Sigmoid colon (tissue), 7 donors: ENCODE results near the gene NAGPA. TPM values are rescaled to one million over a fixed set of nuclear protein-coding genes. Genes with fewer than 3 reads are reported as not detected.

Experiments
- DNase-seq: peaks from one replicate; pipeline ENCODE4 v3.0.0-alpha.2; 2019
- H3K27ac ChIP-seq, 4 donors: fragments of 200-600 bp; sonication (generic); one replicate each; pipeline ENCODE4 v1.5.1; 2016 to 2019; ENCODE audit warnings: mild to moderate bottlenecking in 1 of 4
- H3K27me3 ChIP-seq, 3 donors: fragments of 200-600 bp; sonication (generic); one replicate each; pipeline ENCODE4 v1.5.1; 2019; ENCODE audit warnings: mild to moderate bottlenecking in 1 of 3
- H3K36me3 ChIP-seq, 4 donors: fragments of 200-600 bp; sonication (generic); one replicate each; pipeline ENCODE4 v1.5.1; 2016 to 2019
- H3K4me1 ChIP-seq, 4 donors: fragments of 200-600 bp; sonication (generic); one replicate each; pipeline ENCODE4 v1.5.1; 2017 to 2019
- H3K4me3 ChIP-seq, 4 donors: fragments of 200-600 bp; sonication (generic); one replicate each; pipeline ENCODE4 v1.5.1; 2017 to 2019; ENCODE audit warnings: mild to moderate bottlenecking in 2 of 4, moderate library complexity in 1 of 4
- H3K9me3 ChIP-seq, 4 donors: fragments of 200-600 bp in 3 of 4; sonication (generic) in 3 of 4; one replicate each; pipeline versions ENCODE4 v1.5.1 to v1.6.1; 2013 to 2019
- EP300 ChIP-seq, 4 donors: sonication (generic); formaldehyde crosslinking; IDR thresholded peaks; one replicate each; pipeline ENCODE4 v1.6.1; 2017; ENCODE audit warnings: antibody characterized with exemption in 4 of 4
- POLR2A ChIP-seq, 2 donors: fragments of 450-650 bp; IDR thresholded peaks; one replicate each; pipeline ENCODE4 v1.6.1; 2016; ENCODE audit warnings: antibody characterized with exemption in 2 of 2, mild to moderate bottlenecking in 2 of 2, moderate library complexity in 2 of 2
- POLR2AphosphoS5 ChIP-seq, 4 donors: sonication (generic); formaldehyde crosslinking; IDR thresholded peaks; one replicate each; pipeline ENCODE4 v1.6.1; 2017; ENCODE audit warnings: antibody characterized with exemption in 4 of 4
- WGBS, 2 donors: extraction: QIAGEN DNeasy Blood & Tissue Kit; methylation state at CpG; one replicate each; pipeline ENCODE4 v1.1.7; 2013; 5-methylcytosine and 5-hydroxymethylcytosine counted together
- intact Hi-C: fragments of 100-400 bp; cut with DNase I; formaldehyde crosslinking; loops from one replicate; pipeline ENCODE4 v1.15.1; 2023
- polyA plus RNA-seq, 3 donors: library from polyadenylated mRNA; stranded (reverse); fragments of 200-250 nt; gene quantifications; one replicate each; pipeline ENCODE4 v1.2.3, GENCODE V29; 2013
- total RNA-seq, 4 donors: library from RNA; depleted of rRNA; stranded (reverse); fragments of >200 nt; gene quantifications; one replicate each; pipeline ENCODE4 v1.1.0, GENCODE V29; 2016
- TF ChIP-seq, protein P1 (sequence below), 4 experiments: fragments of 450-650 bp in 3 of 4; fragments of 200-600 bp in 1 of 4; IDR thresholded peaks; one replicate each; pipeline ENCODE4 v1.5.1; 2016 to 2019; ENCODE audit warnings: antibody characterized with exemption in 4 of 4, mild to moderate bottlenecking in 3 of 4, moderate library complexity in 2 of 4
- donor health status: healthy with polysubstance abuse.
- donor health status: Bipolar disorder and iron deficiency.
- donor health status: healthy.

NAGPA gene
- total and polyA plus RNA-seq, 7 donors, result 10.8 to 30.7 (median 16.4) TPM

DNA sequence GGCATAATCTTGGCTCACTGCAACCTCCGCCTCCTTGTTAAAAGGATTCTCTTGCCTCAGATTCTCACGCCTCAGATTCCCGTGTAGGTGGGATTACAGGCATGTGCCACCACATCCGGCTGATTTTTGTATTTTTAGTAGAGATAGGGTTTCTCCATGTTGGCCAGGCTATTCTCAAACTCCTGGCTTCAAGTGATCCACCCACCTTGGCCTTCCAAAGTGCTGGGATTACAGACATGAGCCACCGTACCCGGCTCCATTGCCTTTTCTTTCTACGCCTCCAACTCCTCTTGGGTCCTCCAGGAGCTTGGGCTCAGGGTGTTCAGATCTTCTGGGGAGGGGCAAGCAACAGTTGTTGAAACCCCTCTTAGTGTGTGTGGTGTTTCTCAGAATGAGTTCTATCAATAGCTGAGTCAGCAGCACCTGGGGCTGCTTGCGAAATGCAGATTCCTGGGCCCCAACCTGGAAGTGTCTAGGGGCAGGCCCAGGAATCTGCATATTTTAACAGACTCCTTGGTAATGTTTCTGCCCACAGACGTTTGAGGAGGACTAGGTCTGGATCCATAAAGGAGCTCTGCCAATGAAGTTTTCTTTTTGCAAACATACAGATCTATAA lies 44.2 kb downstream of the NAGPA start:
- Histone ChIP-seq H3K4me1 (peaks cover 0 to 6% (median 6%) of the 10 kb centered on the region in 4 donors), H3K36me3 (no peaks in the 10 kb centered on the region), H3K4me3 (no peak overlapping the region), H3K27me3 (peaks cover 18 to 59% (median 30%) of the 10 kb centered on the region in 3 donors), H3K27ac (no peak overlapping the region), H3K9me3 (no peaks in the 10 kb centered on the region)
- no peak for DNase-seq
- TF ChIP-seq POLR2AphosphoS5 (IDR thresholded peaks at IDR 0.05), result no peak
- TF ChIP-seq, protein P1, sequence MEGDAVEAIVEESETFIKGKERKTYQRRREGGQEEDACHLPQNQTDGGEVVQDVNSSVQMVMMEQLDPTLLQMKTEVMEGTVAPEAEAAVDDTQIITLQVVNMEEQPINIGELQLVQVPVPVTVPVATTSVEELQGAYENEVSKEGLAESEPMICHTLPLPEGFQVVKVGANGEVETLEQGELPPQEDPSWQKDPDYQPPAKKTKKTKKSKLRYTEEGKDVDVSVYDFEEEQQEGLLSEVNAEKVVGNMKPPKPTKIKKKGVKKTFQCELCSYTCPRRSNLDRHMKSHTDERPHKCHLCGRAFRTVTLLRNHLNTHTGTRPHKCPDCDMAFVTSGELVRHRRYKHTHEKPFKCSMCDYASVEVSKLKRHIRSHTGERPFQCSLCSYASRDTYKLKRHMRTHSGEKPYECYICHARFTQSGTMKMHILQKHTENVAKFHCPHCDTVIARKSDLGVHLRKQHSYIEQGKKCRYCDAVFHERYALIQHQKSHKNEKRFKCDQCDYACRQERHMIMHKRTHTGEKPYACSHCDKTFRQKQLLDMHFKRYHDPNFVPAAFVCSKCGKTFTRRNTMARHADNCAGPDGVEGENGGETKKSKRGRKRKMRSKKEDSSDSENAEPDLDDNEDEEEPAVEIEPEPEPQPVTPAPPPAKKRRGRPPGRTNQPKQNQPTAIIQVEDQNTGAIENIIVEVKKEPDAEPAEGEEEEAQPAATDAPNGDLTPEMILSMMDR (IDR thresholded peaks at IDR 0.05), result no peak
- no peak for TF ChIP-seq EP300 (IDR thresholded peaks at IDR 0.05)
- no peak for TF ChIP-seq POLR2A (IDR thresholded peaks at IDR 0.05)
- intact Hi-C loops, result no loop called here
- WGBS, 2 donors, result 89 to 90% methylated on average over 9 of the region's 9 CpGs

DNA sequence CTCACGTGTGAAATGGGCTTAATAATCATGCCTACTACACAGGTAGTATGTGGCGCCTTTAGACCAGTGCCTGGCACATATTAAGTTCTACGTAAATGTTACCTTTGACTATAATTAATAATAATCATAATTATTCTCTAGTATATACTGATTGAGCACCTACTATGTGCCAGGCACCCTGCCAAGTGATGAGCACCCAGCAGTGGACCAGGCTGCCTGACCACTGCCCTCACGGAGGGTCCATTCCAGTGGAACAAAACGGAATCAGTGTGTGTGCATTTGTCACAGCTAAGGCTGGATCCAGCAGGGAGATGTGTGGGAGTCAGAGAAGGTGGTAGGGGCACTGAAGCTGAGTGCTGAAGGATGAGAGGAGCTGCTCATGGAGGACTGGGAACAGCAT lies 45.1 kb downstream of the NAGPA start:
- peaks cover 0 to 6% (median 6%) of the 10 kb centered on the region in 4 donors for H3K4me1 ChIP-seq
- peaks cover 18 to 59% (median 30%) of the 10 kb centered on the region in 3 donors for H3K27me3 ChIP-seq
- WGBS, 2 donors, result 90 to 91% methylated on average over 5 of the region's 5 CpGs
- peaks cover 0 to 4% (median 0%) of the 10 kb centered on the region in 4 donors for H3K9me3 ChIP-seq
- no peaks in the 10 kb centered on the region for H3K36me3 ChIP-seq
- H3K4me3 ChIP-seq, result no peak overlapping the region
- TF ChIP-seq, protein P1 (IDR thresholded peaks at IDR 0.05), result no peak
- no peak for TF ChIP-seq EP300 (IDR thresholded peaks at IDR 0.05)
- no peak for TF ChIP-seq POLR2AphosphoS5 (IDR thresholded peaks at IDR 0.05)
- no peak for TF ChIP-seq POLR2A (IDR thresholded peaks at IDR 0.05)
- intact Hi-C loops, result no loop called here
- DNase-seq, result no peak
- no peak overlapping the region for H3K27ac ChIP-seq

DNA sequence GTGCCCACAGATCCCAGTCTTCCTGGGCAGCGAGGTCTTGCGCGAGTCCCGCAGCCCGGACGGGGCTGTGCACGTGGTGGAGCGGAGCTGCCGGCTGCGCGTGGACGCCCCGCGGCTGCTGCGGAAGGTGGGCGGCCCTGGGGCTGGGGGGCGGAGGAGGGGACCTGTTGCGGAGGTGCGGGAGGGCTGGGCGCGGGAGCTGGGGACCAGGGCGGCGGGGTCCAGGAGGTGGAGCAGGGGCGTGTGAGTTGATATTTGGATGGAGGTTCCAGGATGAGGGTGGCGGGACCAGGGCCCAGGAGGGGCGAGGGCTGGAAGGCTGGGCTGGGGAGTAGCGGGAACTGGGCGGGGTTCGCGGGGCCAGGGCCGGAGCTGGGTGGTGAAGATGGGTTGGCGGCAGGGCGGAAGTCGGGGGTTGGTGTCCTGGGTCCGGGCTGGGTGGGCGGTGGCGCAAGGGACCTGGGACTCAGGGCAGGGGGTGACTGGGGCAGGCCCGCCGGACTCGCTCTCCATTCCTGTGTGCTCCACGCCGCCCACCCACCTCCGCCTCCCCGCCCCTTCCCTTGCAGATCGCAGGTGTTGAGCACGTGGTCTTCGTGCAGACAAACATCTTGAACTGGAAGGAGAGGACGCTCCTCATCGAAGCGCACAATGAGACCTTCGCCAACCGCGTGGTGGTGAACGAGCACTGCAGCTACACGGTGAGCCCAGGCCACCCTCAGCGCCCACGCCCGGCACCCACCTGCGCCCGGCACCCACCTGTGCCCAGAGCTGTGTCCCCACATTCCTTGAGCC lies 46.0 kb downstream of the NAGPA start:
- H3K4me1 ChIP-seq, result peaks cover 0 to 6% (median 6%) of the 10 kb centered on the region in 4 donors
- H3K27me3 ChIP-seq, result peaks cover 18 to 59% (median 30%) of the 10 kb centered on the region in 3 donors
- no peak overlapping the region for H3K4me3 ChIP-seq
- WGBS, 2 donors, result 16 to 24% methylated on average over 60 of the region's 60 CpGs
- H3K36me3 ChIP-seq, result no peaks in the 10 kb centered on the region
- DNase-seq, result no peak
- intact Hi-C loops, result no loop called here
- no peak overlapping the region for H3K27ac ChIP-seq
- TF ChIP-seq POLR2AphosphoS5 (IDR thresholded peaks at IDR 0.05), result no peak
- TF ChIP-seq POLR2A (IDR thresholded peaks at IDR 0.05), result no peak
- TF ChIP-seq, protein P1 (IDR thresholded peaks at IDR 0.05), result no peak
- TF ChIP-seq EP300 (IDR thresholded peaks at IDR 0.05), result no peak
- H3K9me3 ChIP-seq, result peaks cover 0 to 4% (median 0%) of the 10 kb centered on the region in 4 donors

DNA sequence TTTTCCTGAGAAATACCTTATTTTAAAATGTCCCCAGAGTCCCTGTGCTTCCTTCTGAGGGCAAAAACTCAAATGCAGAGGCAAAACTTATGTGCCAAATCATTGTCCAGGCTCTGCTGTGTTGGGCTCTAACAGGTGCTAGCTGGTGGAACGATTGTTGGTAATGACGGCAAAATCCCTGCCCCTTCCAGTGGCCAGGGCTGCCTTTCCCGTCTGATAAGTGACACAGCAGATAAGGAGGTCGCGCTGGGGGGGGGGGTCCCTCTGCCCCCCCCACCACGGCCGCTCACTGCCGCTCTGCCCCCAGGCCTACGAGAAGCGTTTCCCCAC lies 46.5 kb downstream of the NAGPA start:
- no peak overlapping the region for H3K27ac ChIP-seq
- no peak overlapping the region for H3K4me3 ChIP-seq
- no peaks in the 10 kb centered on the region for H3K36me3 ChIP-seq
- H3K27me3 ChIP-seq, result peaks cover 18 to 59% (median 30%) of the 10 kb centered on the region in 3 donors
- 5 to 17% methylated on average over 10 of the region's 10 CpGs for WGBS, 2 donors
- no peak for DNase-seq
- H3K9me3 ChIP-seq, result peaks cover 0 to 4% (median 0%) of the 10 kb centered on the region in 4 donors
- peaks cover 0 to 8% (median 6%) of the 10 kb centered on the region in 4 donors for H3K4me1 ChIP-seq
- intact Hi-C loops, result no loop called here
- TF ChIP-seq POLR2AphosphoS5 (IDR thresholded peaks at IDR 0.05) (no peak), EP300 (IDR thresholded peaks at IDR 0.05) (no peak), POLR2A (IDR thresholded peaks at IDR 0.05) (no peak)
- TF ChIP-seq, protein P1 (IDR thresholded peaks at IDR 0.05), result no peak
